Left cardiac atrium (tissue), 4 donors: Measurements from ENCODE around the gene MARVELD1. TPM values are rescaled to one million over a fixed set of nuclear protein-coding genes. Genes with fewer than 3 reads are reported as not detected.
A peak's percentile ranks its signal among the peaks of the same experiment; 100 is the strongest.
"Not testable (repeated sequence)": the region's sequence is repeated elsewhere in the genome, so short reads cannot be mapped to it uniquely, and the experiment has no call there.

Experiments used
- ATAC-seq, 2 donors: fragments of 200-7000 bp; cut with Tn5 transposase; one replicate each; pipeline ENCODE4 v1.9.1; 2020; ENCODE audit warnings: mild to moderate bottlenecking in 2 of 2, moderate library complexity in 2 of 2
- DNase-seq: peaks from one replicate; pipeline ENCODE4 v3.0.0-alpha.2; 2020
- intact Hi-C, 2 donors: fragments of 100-400 bp; cut with DNase I; formaldehyde crosslinking; loops; one replicate each; pipeline versions ENCODE4 v1.14.1 to v1.15.1; 2022 to 2023
- long read RNA-seq: library from polyadenylated mRNA; unstranded; transcript quantifications from one replicate; pipeline ENCODE4 v2.0.0, GENCODE V29; 2021
- total RNA-seq, 2 donors: library from RNA; stranded (reverse); fragmentation: NEBNext Ultra II Directional; extraction: Animal tissue kit (Norgen Biotek cat#: 25700); gene quantifications; one replicate each; pipeline ENCODE4 v1.2.1, GENCODE V29; 2021
- donor health status: DM: no; HTN: yes; CAD: no.
- donor health status: DM: no; HTN: yes; CAD: no; lungs with severe emphysema.
- donor health status: DM: yes; HTN: yes; CAD: no.
- donor health status: Dilated cardiomyopathy.

The MARVELD1 gene
- 10 to 100 TPM; 16.3 to 17.4 TPM for total RNA-seq
- long read RNA-seq, transcript MARVELD1-201 (2 exons, 3,221 nt): major isoform, 16 of 16 reads
- long read RNA-seq, partial matches to known transcripts: 0 of 16 reads
- long read RNA-seq, other reads (novel, unspliced or antisense): 0 of 16 reads

DNA sequence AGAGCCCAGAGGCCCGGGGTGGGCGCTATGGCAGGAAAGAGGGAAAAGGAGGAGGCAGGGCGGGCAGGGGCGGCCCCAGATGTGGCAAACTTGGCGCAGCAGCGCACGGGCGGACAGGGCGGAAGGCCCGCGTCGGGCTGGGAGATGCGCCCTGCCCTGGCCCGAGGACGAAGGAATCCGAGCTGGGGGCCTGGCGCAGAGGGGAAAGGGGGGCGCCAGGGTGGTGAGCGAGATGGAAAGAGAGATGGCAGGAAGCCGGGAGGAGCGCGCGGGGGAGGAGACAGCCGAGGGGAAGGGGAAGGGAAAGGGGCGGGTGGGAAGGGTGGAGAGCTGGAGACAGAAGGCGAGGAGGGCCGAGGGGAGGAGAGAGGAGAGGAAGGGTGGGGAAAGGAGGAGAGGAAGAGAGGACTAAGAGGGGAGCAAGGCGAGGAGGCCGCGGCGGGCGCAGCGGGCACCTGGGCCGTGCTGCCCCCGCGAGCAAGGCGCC is at the start of gene MARVELD1:
Gene MARVELD1, plus strand, starts transcription at position 392 of the 487 bp plus-strand sequence. CDS start 147 bp downstream, outside the sequence.
- ATAC-seq (peak; percentile 25 to 44), DNase-seq (peak; percentile 84)
- intact Hi-C loops: no loop called here

DNA sequence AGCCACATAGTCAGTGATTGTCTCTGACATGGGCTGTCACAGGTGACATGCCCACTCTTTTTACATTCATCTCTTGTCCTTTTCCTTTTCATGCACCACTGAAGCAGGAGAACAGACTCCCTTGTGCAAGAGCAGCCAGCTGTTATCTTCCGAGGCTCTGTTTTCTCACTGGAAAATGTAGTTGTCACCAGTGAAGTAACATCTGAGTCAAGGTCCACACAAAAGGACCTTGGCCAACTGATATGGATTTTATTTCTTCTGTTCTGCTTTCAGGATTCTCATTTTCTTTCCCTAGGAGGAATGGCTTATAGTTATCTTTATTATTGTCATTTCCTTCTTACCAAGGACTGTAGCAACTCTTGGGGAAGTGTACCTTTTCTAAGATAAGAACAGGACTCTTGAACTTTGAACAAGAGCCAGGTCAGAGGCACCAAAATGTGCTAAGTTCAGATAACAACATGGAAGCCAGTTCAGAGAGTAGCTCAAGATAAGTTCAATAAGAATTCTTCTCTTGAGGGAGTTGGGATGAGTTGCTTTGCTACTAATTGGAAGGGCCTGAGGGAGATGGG is 49.2 kb upstream of the MARVELD1 start:
- ATAC-seq: no peak
- DNase-seq: no peak
- intact Hi-C loops: no loop called here

DNA sequence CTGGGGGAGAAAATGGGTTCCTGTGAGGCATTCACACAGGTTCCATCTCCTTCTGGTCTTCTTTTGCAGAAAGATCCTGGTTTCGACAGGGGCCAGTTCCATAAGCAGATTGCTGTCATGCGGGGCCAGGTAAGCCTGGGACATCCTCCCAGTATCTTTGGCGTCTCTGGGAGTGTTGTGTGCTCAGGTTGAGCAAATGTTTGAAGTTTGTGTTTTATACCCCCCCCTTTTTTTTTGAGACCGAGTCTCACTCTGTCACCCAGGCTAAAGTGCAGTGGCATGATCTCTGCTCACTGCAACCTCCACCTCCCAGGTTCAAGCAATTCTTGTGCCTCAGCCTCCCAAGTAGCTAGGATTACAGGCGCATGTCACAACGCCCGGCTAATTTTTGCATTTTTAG is 46.5 kb upstream of the MARVELD1 start:
- DNase-seq (no peak), ATAC-seq (no peak)
- intact Hi-C loops: no loop called here

DNA sequence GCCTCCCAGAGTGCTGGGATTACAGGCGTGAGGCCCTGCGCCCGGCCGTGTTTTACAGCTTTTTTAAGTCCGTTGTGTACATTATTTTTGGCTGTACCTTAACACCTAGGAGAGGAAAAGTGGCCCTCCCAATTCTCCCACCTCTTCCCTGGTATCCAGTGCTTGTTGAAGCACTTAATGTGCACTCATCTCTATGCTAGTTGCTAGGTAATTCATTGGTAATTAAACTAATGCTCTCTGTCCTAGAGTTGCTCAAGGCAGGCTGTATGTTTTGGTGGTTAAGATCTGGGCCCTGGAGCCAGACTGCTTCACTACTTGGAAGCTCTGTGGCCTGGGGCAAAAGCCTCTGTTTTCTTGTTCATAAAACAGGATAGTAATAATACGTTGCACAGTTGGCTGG is 46.1 kb upstream of the MARVELD1 start:
- DNase-seq (no peak), ATAC-seq (no peak)
- intact Hi-C loops: no loop called here

DNA sequence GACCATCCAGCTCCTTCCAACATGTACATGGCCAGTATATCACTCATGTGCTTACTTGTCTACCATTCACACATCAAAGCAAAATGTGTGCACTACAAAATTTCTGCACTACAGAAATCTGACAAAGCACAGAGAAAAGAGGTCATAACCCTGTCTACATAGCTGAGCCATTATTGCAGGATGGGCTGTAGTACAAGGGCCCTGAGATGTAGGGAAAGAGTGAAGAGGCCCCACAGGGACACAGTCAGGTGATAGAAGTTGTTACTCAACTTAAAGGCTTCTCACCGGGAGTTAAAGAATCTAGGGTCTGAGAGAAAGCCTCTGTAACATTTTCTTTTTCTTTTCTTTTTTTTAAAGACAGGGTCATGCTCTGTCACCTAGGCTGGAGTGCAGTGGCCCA is 44.0 kb upstream of the MARVELD1 start:
- intact Hi-C loops: no loop called here
- DNase-seq (no peak), ATAC-seq (peak in 1 of 2 donors; percentile 39)

DNA sequence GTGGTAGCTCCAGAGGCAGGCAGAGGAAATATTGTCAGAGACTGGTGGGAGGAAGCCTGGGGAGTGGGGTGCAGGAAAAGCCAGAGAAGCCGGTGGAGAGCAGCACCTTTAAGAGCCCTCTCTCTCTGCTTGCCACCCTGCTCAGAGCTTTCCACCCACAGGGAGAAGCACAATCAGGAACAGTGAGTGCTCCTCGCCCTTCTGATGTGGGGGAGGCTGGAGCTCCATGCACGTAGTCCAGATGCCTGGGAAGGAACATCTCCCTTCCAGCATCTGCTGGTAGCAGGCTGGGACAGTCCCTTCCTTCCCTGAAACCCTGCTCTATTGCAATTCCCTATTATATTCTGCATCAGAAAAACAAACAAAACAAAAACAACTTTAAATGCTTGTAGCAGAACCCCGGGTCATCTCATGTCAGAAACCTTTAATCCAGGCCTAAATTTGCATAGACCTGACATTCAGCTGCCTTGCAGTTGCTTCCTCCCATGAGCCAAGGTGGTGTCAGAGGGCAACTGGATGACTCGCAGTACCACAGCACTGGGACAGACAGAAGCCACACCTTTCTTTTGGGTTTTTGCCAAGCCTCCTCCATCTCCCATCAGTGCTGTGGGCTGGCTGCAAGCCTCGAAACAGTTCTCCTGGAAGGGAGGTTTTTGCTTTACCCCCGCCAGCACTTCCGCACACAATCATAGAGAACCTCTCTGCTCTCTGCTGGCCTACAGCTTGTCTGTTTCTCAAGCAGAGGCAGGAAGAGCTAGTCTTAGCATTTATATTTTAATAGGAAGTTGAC is 39.6 kb upstream of the MARVELD1 start:
- intact Hi-C loops: loop anchor here in 1 of 2 donors (2.0 kb wide), 1 partner anchor 59 kb away; no protein-coding TSS in a partner anchor
- ATAC-seq: peak; percentile 36 to 68
- no peak for DNase-seq

DNA sequence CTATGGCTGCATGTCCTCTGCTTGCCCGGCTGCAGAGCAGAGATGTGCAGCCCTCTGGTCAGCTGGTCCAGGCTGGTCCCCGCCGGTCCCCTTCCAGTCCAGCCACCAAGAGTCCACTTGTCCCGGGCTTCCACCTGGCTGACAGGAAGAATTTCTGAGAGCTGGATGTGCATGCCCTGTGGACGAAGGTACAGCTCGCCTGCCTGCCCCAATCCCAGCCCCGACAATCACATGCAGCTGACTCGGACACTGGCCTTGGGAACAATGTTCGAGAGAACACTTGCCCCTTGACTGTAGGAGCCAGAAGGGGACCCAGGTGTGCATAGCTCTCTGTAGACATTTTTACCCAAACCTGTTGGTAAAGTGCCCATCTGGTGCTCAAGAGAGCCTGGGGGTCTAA is 38.3 kb upstream of the MARVELD1 start:
- intact Hi-C loops: loop anchor here in 1 of 2 donors (2.0 kb wide), 1 partner anchor 58 kb away; no protein-coding TSS in a partner anchor
- no peak for DNase-seq
- ATAC-seq: no peak

DNA sequence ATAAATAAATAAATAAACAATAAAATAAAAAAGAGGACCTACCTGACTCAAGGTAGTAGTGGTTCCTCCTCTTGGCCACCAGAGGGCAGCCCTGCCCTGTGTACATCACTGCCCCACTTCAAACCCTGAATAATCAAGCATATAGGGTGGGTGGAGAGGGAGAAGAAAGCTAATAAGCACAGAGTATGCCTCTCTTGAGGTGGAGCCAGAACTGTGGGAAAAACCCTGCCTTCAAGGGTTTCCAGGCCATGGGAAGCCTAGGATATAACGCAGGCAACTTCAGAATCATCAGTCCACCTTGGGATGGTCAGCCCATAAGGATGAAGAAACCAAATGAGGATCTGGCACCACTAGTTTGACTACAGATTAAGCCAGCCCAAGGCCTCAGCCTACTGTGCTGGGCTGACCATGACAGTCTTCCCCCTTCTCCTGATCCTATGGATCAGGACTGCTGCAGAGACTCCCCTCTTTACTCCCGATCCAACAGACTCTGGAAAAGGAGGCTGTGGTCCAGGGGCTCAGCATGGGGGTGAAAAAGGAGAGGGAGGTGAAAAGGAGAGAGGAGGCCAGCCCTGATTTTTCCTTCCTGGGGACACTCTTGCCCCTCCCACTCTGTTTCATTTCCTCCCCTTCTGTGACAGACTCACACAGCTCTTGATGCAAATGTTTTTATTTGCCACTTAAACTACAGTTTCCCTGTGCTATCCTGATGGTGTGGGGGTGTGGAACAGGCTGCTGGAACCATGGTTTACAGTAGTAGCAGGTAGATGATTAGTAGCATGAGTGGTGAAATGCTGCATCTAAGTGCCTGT is 36.6 kb upstream of the MARVELD1 start:
- DNase-seq: peak; percentile 50
- ATAC-seq: peak in 1 of 2 donors; percentile 62
- intact Hi-C loops: loop anchor here in 1 of 2 donors (1.0 kb wide), 1 partner anchor 55 kb away; no protein-coding TSS in a partner anchor

DNA sequence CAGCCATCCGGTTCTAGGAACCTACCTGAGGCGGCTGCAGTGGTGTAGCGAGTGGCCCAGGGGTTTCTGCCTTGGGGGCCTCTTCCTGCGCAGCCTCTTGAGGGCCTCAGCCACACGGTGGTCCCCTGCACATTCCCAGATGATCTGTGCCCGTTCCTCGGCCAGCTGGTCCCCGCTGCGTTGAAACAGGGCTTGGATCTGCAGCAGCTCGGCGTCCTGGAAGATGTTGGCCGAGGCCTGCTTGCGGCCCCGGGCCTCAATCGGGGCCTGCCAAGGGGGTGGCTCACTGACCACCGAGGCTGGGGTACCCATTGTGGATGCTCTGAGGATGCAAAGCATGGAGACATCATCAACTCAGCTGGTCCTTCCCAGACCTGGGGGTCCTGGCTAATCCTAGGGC is 33.9 kb upstream of the MARVELD1 start:
- DNase-seq (no peak), ATAC-seq (no peak)
- intact Hi-C loops: no loop called here

DNA sequence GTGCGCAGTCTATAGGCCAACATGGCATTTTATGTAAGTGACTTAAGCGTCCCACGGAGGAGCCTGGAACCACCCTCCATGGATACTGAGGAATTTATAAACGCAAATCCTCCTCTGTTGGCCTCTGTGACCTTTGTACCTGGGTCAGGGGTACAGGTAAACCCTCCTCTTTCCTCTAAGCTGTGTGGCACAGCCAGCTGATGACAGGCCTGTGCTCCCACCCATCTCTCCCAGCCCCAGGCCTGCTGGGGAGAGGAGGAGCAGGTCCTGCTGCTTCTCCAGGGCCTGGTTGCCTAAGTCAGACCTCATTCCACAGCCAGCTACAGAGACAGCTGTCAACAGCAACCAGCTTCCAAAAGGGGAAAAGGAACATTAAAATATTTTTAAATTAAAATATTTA is 31.5 kb upstream of the MARVELD1 start:
- DNase-seq (no peak), ATAC-seq (no peak)
- intact Hi-C loops: no loop called here

DNA sequence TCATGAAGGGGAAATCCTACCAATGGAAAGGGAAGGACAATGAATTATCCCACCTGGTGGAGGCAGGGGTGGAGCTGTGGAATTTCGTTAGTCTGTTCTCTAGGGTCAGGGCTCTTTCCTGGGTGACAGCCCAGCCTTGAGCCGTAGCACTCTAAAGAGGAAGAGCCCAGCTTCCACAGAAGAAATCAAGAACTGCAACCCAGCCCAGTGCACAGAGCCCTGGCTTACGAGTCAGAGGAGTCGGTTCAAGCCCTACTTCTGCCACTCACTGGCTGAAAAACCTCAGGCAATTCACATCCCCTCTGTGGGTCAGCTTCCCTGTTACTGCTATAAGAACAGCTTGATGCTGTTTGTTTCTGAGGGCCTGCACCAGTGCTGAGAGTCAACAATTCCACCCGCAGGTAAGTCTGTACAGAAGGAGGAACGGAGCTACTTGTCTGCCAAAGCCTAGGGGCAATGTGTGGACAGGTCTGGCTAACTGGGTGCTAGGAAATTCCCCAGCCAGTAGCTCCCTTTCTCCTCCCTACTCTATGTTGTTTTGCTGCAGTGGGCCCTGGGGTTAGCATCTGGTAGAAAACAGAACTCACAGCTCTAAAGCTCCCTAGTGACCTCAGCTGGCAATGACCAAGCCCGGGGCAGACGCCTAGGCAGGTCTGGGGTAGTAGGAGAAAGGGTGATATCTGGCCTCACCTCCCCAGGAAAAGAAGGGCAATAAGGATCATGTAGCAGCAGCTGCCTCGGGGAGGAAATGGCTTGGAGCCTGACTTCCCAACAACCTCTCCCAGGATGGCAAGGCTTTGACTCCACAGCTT is 29.8 kb upstream of the MARVELD1 start:
- ATAC-seq (no peak), DNase-seq (no peak)
- intact Hi-C loops: no loop called here

DNA sequence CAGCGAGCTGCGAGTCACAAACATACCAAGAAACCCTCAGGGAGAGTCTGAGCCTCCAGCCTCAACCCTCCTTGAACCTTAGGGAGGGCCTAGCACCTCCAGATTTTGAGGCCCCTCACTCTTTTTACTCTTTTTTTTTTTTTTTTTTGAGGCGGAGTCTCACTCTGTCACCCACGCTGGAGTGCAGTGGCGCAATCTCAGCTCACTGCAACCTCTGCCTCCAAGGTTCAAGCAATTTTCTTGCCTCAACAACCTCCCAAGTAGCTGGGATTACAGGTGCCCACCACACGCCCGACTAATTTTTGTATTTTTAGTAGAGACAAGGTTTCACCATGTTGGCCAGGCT is 29.2 kb upstream of the MARVELD1 start:
- ATAC-seq, intact Hi-C loops, DNase-seq: not testable (repeated sequence)

DNA sequence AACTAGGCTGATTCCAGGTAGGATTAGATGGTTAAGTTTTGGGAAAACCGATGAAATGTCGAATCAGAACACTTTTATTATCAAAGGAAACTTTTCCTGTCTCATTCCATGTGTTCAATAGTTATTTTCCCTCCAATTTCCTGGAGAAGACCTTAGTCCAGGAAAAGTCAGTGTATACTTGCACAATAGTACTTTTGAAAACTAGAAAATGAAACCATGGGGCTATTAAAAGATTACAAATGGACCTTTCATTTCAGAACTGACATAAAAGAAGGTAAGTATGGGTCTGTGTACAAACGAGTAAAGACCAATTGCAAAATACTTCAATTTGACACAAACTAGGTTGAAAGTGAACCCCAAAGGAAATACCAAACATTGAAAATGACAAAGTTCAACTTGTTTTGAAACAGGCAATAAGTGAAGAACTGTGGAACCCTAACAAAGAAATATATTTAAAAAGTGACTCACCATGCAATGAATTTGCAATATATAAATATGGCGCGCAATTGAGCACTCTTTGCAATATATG is 28.6 kb upstream of the MARVELD1 start:
- DNase-seq (no peak), ATAC-seq (no peak)
- intact Hi-C loops: loop anchor here in 1 of 2 donors (5.0 kb wide), 1 partner anchor 447 kb away; the partner anchor contains the start of gene R3HCC1L

DNA sequence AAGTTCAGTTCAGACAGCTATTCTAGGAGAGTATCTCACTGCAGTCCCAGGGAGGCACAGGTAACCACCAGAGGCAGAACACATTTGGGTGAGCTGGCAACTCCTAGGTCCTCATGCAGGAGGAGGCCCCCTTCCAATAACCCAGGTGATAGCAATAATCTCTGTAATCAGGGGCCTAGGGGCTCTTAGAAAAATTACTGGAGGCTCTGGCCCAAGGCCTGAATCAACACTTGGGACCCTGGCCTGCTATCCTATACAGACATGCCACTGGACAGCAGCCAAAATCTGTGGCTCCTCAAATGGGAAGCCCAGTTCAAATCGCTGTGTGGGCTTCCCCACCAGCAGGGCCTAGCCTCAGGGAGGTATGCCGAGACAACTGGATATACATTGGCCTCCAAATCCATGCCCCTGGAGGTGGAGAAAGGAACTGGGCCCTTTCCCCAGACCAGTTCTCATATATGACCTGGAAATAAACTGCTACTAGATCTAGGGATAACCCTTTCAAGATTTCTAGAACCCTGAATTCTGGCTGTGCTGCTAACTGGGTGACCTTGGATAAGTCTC is 28.1 kb upstream of the MARVELD1 start:
- no peak for ATAC-seq

DNA sequence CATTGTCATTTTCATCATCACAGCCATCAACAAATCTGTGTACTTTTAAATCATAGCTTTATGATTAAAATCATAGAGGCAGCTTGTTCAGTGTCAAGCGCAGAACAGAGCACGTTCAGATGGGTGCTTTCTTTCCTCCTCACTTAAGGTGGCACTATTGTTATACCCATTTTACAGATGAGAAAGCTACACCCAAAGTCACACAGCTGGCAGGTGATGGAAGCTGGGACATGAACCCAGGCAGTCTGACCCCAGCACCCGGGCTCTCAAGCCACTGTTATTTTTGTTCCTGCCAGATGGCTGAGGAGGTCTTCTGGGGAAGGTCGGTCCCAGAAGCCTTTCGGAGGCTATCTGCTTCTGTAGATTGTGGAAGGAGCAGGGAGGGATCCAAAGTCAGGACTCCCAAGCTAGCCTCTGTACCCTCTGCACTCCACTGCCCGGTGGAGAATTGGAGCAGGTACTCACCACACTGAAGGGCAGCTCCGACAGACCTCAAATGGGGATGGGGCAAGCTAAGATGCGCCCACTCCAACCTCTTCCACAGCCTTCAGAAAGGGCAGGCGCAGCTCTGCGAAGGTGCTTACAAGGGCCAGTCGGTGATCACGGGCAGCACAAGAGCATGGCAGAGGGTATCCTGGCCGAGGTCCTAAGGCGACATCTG is 27.1 kb upstream of the MARVELD1 start:
- DNase-seq: no peak
- intact Hi-C loops: loop anchor here in 1 of 2 donors (5.0 kb wide), 1 partner anchor 446 kb away; the partner anchor contains the start of gene R3HCC1L
- peak; percentile 6 to 11 for ATAC-seq

More for the DNA sequence above, 28.1 kb upstream of the MARVELD1 start:
- intact Hi-C loops: loop anchor here in 1 of 2 donors (5.0 kb wide), 1 partner anchor 447 kb away; the partner anchor contains the start of gene R3HCC1L
- peak; percentile 43 for DNase-seq

DNA sequence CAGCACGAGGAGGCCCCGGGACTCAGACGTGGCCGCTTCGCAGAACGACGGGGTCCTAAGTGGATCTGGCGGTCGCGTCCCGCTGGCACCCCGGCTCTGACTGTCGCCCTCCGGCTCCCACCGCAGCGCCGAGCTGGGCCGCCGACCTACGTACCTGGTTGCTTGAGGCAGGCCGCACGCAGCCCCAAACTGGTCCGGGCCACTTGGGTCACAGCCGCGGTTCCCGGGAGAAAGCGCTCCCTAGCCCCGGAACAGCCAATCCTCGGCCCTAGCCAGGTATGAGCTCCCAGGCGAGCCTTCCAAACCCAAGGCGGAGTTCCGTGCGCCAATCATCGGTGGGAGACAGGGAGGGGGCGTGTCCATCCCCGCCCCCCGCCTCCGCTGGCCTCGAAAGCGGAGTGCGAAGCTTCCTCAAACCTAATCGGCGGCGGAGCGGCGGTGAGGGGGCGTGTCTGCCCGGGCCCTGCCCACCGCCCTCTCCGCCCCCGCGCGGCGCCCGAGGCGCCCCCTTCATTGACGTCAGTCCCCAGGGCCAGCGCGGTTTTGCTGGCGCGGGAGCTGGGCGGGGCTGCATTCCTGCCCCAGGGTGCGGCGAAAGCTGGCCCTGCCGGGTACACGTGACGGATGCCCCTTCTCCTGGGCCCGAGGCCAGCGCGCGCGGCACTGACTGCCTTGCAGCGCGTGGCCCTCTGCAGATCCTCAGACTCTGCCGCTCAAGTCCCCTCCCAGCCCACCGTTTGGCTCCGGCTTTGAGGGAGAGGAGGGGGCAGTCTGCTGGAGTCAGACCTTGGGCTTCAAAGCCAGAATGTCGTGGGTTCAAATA is 26.4 kb upstream of the MARVELD1 start, which contains the start of gene AVPI1:
Gene AVPI1, minus strand, starts transcription at position 280 of the 823 bp plus-strand sequence. CDS start 7,336 bp downstream, outside the sequence.
- ATAC-seq: peak; percentile 95
- peak; percentile 98 for DNase-seq
- intact Hi-C loops: loop anchor here in 1 of 2 donors (5.0 kb wide), 1 partner anchor 445 kb away; the partner anchor contains the start of gene R3HCC1L
